Measurements from ENCODE around the gene CPNE7.

GRCh38 chr16:89577055-89577759 lies 1.6 kb downstream of the CPNE7 start:
- TF ChIP-seq ZNF274 (IDR thresholded peaks at IDR 0.05; ENCODE audit: low read depth, low read length) (no peak), YY1 (IDR thresholded peaks at IDR 0.05; ENCODE audit: insufficient read depth, insufficient read length) (no peak)
